ENCODE measurements around the gene ZNF622.

ZNF622 gene

DNA sequence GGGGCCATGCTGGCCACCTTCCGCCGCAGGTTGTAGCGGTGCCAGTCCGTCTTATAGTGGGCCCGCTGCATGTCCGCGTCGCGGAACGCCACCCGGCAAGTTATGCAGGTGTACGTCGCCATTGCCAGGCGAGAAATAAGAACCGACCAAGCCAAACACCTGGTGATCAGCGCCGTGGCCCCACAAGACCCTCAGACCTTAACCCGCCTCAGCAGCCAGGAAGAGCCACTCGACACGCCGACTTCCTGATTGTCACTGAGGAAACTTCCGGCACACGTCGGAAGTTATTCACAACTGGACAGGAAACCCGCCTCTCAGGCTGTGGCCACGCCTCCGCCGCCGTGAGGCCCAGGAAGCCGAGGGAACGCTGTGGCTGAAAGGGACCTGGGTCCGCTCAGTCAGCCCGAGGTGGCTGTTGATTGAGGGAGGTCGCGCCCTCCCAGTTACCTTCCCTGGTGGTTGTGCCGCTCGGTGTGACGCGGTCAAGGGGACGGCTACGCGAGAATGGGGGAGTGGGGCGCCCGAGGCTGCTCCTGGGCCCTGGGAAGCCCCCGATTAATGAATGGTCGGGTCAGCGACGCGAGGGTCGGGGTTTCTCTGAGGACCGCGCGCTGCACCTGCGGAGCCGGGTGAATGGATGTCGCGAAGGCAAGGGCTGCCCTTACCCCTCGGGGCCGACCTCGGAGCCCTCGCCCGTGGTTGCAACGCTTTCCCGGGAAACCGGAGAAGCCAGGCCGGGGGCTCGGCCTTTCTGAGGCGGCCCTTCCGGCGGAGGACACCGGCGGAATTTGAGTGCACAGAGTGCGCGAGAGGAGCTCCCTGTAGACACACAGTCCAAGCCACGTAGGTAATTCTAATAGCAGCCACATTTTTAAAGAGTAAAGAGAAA is at the start of gene ZNF622:
ZNF622 (minus strand) TSS at position 257 of the 889 bp plus-strand sequence; CDS start at position 122, 135 bp downstream.
- peak; percentile 79 for DNase-seq

DNA sequence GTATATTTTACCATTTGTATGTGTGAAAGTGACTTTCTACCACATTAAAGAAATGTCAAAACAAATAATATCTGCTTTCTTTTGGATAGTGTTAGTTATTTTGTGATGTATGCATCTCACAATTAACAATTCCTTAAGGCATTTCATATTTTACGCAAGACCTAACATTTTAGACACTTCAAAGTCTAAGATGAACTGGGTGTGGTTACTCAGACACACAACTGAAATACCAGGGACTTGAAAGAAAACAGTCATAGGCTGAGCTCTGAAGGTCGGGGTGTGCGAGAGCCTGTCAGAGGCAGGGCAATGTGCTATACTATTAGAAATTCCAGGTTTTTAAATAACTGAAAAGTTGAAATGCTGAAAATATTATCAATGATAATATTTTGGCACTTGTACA is 44.5 kb upstream of the ZNF622 start:
- no peak for DNase-seq

GRCh38 chr5:16508730-16509531 is 43.3 kb upstream of the ZNF622 start:
- no peak for DNase-seq

DNA sequence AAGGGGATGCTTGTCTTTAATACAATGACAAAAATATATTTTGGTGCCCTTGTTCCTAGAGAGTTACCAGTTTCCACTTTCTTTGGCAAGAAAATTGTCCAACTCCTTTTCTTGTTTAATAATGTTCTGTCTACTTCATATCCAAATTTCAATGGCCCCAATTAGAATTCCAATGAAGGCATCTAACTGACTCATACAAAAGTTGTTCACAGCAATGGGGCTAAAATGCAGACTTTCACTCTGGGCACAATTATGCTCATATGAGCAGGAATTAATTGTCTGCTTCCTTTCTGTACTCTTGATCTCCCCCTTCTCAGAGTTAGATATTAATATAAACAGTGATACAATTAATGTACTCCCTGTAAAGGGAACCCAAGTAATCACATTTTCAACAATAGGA is 42.1 kb upstream of the ZNF622 start:
- DNase-seq, result no peak

GRCh38 chr5:16505904-16506303 is 40.3 kb upstream of the ZNF622 start:
- DNase-seq, result no peak

- DNase-seq, result no peak
Measured at GRCh38 chr5:16505140-16505891, 39.7 kb upstream of the ZNF622 start.

- DNase-seq, result no peak
Measured at GRCh38 chr5:16504571-16504970, 39.0 kb upstream of the ZNF622 start.

DNA sequence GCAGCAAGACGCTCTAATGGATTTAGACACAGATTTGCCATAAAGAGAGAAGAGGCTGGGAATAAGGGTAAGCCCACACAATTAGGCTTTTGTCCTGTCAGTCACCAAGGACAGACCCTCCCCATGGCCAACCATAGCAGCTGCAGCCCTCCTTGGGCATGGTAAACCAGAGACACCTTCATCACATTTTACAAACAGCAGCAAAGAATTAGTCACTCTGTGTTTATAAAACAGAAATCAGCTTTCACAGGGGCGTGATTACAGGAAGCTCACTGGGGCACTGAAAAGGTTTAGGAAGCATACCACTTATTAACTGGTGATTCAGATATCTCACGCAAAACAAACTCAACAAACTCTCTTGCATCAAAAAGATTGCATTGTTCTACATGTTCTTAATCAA is 37.3 kb upstream of the ZNF622 start:
- no peak for DNase-seq

- DNase-seq, result no peak
Measured at GRCh38 chr5:16500024-16500423, 34.4 kb upstream of the ZNF622 start.

DNA sequence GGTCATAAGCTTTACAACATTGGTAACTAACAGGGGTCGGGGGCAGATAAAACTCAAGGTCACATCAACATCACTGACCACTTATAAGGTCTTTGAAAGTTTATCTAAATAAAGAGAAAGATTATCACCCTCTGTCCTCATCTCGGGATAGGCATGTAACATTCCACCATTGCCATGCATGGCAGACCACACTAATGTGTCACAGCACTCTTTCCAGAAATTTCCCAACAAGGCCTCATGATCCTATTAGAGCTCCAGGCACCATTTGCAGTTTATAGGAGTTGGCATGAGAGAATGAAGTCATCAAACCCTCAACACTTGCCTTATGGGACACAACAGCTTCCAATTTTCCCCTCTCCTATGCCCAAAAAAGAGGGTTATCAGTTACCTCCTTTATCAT is 31.9 kb upstream of the ZNF622 start:
- no peak for DNase-seq

GRCh38 chr5:16493261-16493660 is 27.7 kb upstream of the ZNF622 start:
- no peak for DNase-seq

GRCh38 chr5:16492398-16493140 is 27.0 kb upstream of the ZNF622 start:
- peak; percentile 2 for DNase-seq

DNA sequence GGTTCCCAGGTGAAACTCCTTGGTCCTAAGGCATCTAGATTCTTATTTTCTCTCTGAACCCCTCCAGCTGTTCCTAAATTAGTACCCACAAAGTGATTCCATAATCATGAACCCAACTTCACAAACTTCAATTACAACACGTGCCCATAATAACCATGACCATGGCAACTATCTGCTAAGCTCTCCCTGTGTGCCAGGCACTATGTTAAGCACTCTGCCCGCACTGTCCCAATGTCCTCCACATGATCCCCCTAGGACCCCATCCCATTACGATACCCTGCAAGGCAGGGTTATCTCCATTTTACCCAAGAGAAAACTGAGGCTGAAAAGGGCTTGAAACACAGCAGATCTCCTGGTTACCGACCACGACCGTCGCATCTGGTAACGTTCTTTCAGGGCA is 25.3 kb upstream of the ZNF622 start:
- DNase-seq, result no peak

DNA sequence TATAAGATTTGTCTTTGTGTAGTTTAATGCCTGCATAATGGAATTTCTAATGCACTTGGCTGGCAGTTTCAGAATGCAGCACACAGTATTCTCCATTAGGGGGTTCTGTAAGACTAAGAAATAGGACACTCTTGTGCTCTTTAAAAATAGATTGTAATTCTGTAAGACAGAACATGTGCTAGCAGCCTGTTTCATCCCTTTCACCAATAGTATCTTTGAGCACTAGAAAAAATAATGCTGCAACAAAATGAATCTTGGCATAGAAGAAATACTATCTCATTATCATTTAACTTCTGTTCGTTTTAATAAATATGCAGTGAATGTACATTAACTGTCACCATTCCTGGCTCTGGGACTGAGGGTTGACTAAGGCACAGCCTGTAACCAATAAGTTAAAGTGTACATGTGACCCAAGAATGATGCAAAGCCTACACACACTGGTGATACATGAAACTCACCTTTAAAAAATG is 23.8 kb upstream of the ZNF622 start:
- peak; percentile 45 for DNase-seq

- DNase-seq, result no peak
Measured at GRCh38 chr5:16487456-16487855, 21.9 kb upstream of the ZNF622 start.

DNA sequence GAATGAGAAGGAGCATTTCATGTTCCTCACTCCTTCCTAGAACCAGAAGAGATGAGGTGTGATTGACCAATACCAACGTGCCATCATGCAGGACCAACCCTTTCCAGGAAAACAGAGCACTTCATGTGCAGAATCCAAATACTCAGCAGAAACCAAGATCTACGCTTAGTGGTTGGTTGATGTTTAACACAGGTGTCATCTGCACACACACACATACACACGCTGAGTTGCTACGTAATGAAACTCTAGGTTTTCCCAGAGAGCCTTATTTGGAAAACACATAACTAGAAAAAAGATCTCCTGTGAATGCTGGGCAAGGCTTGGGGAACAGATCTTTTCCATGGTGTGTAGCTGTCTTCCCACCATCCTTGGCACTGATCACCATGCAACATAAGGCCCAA is 21.1 kb upstream of the ZNF622 start:
- no peak for DNase-seq

- DNase-seq, result no peak
Measured at GRCh38 chr5:16485656-16486055, 20.1 kb upstream of the ZNF622 start.

DNA sequence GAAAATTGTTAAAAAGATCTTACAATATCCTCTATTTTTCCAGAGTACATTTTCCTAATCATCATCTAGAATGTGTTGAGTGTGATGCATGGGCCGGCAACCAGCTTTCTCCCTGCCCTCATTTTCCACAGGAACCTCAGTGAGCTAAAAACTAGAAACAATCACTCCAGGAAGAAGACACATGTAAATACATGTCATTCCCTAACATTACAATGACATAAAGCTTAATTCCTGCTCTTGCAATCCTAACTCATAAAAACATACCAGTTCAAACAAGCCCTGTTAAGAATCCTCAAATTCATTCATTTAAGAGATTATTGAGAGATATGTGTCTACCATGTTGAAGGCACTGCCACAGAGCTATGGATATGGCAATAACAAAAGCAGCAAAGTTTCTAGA is 18.5 kb upstream of the ZNF622 start:
- no peak for DNase-seq

DNA sequence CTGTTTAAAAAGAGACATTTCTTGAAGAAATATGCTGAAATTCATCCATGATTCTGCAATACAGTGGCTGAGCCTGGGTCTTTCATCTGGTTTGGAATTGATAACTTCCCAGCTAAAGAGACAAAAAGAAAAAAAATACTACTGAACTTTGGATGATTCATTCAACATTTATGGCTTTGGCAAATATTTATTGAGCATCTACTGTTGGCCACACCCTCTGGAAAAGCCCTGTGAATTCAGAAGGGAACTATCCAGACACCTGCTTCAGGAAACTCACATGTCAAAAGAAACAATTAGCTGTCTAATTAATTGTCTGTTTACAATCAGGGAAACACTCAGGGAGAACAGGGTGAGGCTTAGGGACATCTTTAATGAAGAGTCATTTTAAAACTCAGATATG is 17.8 kb upstream of the ZNF622 start:
- no peak for DNase-seq

DNA sequence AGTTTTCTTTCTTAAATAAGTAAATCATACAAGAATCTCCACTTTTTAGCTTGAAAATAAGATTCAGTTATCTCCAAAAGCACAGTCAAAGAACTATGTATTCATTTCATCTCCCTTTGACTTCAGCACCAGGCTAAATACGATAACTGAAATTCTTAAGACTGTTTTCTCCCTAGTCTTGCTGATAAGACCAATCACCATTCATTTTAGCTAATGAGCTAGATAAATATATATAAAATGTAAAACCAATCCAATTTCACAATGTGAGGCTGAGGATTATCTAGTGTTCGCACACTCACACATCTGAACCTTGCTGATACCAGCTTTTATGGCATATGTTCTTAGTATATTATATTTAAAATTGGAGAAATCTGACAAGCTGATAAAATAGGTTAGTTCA is 17.3 kb upstream of the ZNF622 start:
- no peak for DNase-seq

DNA sequence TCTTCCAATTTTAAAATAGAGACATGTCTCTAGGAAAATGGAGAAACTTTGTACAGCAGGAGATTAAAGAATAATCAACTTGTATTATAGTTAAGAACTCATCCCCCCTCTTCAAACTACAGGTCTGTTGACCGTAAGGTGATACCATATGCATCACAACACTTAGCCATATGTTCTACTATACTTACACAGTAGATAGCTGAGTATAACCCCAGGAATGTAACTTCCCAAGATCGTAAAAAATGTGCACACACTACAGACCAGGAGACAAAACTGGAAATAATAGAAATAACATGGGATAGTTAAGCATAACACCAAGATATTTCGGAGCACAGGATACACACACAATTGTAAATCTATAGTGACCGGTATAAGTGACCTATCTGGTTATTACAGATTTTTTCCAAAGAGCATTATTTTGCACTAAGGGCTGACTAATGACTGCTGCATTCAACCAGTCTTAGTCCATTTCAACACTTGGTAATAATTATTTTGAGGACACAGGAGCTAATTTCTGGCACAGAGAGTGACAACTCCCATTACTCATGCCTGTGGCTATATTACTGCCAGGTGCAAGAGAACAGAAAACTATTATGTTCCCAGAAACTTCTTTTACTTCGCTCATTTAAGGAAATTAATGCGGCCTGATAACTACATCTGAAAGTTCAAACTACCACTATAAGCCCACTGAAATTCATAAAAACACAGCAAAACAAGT is 15.4 kb upstream of the ZNF622 start:
- peak; percentile 9 for DNase-seq

GRCh38 chr5:16480144-16480543 is 14.5 kb upstream of the ZNF622 start:
- DNase-seq, result no peak
